NCI-H510A (cell line): ENCODE measurements around the gene TLK1.

ENCODE experiments used
- DNase-seq: peaks from one replicate; lab custom pipeline; 2025; lab: John Stamatoyannopoulos, UW

The TLK1 gene

DNA sequence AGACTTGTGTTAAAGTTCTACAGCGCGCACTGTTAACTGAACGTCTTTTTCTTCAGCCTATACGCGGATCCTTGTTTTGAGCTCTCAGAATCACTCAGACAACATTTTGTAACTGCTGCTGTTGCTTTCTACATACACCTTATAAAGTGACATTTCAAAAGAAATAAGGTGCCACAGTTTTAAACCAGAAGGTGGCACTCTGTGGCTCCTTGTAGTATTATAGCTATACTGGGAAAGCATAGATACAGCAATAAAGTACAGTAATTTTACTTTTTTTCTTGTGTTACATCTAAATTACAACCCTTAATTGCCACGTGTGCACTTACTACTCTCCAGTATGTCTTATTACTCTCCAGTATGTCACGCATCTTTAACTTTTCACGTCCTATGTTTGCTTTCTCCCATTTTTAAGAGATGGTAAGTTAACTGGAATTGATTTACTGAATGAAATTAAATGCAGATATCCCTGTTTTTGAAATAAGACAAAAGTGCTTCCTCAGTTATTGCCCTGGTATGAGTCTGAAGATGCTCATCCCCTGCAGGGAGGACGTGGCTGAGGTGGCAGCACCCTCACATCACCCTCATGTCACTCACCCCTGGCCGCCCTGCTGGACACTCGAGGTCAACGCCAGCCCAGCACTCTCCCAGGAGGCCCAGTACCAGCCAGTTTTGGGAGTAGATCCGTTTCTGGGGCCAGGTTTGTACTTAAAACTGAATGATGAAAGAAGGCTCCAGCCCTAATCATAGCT, 193.9 kb downstream of the TLK1 start:
- DNase-seq = no peak

DNA sequence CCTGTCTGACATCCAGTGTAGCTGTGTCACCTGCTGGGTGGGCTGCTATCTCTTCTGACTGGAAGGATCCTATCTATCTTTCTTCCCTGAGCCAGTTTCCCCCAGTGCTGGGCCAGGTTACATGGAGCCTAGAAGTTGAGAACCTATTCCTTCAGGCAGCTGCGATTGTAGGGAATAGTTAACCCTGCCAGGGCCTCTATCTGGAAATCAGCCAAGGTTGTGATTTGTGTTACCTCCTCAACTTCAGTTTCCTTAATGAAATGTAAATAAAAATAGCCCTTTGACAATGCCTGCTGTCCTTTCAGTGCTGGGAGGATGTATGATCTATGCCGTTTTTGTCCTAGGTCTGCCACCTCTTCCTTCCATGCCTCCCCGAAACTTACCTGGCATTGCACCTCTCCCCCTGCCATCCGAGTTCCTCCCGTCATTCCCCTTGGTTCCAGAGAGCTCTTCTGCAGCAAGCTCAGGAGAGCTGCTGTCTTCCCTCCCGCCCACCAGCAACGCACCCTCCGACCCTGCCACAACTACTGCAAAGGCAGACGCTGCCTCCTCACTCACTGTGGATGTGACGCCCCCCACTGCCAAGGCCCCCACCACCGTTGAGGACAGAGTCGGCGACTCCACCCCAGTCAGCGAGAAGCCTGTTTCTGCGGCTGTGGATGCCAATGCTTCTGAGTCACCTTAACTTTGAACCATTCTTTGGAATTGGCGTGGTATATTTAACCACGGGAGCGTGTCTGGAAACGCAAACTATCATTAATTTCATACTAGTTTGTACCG, 195.1 kb downstream of the TLK1 start:
- no peak for DNase-seq

DNA sequence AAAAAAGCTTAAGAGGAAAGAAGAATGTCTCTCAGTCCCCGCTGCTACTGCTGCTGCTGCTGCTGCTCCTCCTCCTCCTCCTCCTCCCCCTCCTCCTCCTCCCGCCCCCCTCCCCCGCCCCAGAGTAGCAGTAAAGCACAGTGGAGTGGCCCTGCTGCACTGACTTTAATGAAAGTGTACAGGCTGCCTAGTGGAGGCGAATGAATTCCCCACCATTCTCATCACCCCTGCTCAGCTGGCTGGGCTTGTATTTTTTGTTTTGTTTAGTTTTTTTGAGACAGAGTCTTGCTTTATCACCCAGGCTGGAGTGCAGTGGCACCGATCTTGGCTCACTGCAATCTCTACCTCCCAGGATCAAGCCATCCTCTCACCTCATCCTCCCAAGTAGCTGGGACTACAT, 197.3 kb downstream of the TLK1 start:
- DNase-seq = no peak

DNA sequence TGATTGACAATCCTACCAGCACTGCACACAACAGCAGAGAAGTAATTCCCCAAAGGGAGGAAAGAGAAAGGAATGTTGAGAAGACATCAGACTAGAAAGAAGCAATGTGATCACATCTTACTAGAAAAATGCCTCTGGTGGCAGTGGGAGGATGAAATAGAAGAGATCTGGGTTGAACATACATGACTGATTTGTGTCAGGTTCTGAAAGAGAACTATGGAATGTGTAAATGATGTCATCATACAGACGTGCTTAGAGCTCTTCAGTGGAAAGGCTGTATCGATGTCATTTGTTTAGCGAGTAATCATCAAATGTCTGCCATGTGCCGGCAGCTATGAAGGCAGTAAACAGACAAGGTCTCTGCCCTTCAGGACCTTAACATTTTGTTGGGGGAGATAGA, 206.8 kb downstream of the TLK1 start:
- DNase-seq = no peak

DNA sequence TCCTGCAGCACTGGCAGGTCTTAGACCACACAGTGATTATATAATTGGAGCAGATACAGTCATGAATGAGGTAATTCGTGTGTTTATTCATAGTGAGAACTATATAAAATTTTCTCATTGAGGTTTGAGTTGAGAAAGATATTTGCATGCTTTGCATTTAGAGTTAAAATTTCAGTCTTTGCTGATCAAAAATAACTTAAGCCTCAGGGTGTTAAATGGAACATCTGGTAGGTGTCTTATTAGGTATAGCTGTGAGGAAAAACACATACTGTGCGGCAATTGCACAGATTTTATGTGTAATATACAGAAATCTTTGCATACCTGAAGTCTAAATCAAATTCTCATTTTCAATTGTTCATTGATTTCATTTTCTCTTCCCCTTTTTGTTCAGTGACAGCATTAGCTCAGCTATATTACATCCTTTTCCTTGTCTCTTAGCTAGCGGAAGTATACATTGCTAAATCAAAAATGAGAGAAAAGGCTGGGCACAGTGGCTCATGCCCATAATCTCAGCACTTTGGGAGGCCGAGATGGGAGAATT, 210.4 kb downstream of the TLK1 start:
- no peak for DNase-seq

DNA sequence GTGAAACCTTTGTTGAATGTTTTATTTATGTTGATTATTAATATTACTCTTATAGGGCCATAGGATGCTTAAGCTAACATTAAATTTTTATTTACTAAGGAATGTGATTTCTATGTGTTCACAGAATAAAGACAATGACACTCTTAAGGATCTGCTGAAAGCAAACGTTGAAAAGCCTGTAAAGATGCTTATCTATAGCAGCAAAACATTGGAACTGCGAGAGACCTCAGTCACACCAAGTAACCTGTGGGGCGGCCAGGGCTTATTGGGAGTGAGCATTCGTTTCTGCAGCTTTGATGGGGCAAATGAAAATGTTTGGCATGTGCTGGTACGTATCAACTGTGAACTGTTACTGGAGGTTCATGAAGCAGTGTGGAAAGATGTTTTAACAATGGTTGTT, 211.3 kb downstream of the TLK1 start:
- DNase-seq = no peak

DNA sequence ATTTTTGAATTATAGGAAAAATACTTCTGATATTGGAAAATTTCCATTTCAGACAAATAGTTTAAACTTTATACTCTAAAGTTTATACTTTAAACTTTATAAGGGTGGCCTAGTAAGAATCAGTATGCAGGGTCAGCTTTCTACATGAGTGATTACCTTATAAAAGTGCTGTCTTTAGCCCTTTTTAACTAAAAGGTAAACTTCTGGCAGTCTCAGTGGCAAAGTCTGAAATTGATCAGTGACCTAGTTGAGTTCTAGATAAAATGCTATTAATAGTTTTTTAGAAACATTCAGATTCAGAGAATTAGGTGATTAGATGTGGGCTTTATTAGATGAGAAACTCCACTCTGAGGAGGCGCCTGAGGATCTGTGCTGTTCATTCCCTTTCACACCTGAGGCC, 216.1 kb downstream of the TLK1 start:
- DNase-seq = no peak

DNA sequence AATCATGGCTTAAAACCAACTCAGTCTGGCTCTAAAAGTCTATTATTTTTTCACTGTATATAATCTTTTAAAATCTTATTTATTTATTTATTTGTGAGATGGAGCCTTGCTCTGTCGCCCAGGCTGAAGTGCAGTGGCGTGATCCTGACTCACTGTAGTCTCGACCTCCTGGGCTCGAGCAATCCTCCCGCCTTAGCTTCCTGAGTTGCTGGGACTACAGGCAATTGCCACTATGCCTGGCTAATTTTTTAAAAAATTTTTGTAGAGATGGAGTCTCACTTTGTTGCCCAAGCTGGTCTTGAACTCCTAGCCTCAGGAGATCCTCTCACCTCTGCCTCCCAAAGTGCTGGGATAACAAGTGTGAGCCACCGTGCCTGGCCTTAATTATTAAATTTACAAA, 217.1 kb downstream of the TLK1 start:
- DNase-seq = no peak

DNA sequence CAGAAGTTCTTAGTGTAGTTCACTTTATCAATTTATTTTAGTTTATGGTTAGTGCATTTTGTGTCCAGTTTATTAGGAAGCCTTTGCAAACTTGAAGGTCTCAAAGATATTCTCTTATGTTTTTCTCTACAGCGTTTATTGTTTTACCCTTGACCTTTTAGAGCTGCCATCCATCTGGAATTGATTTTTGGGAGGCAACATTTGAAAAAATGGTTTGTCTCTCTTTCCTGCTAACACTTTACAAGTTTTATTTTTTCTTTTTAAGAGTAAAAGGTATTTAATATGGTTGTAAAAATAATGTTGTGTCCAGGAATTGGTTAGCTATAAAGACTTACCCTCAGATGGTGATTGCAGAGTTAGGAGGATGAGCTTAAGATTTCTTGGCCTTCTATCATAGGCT, 217.7 kb downstream of the TLK1 start:
- DNase-seq = no peak

DNA sequence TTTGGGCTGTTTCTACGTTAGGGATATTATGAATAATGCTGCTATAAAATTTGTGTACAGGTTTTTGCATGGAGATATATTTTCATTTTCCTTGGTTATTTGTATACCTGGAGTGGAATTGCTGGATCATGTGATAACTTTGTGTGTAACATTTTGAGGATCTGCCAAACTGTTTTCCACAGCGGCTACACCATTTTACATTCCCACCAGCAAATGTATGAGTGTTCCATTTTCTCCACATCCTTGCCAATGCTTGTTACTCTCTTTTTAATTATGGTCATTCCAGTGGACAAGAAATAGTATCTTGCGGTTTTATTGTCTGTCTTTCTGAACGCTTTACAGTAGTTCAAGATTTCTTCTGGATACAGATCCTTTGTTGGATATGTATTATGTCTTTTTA, 218.1 kb downstream of the TLK1 start:
- DNase-seq = no peak
